WTC11 (cell line): ENCODE measurements around the gene LGR4. TPM values are rescaled to one million over a fixed set of nuclear protein-coding genes. Genes with fewer than 3 reads are reported as not detected.

Experiments used
- ATAC-seq: fragments of 200-7000 bp; cut with Tn5 transposase; 2 replicates; pipeline ENCODE4 v1.10.0; 2021; ENCODE audit warnings: mild to moderate bottlenecking, moderate library complexity
- CTCF ChIA-PET: fragments of 300-600 bp; sonication (Branson Sonifier 250); formaldehyde crosslinking; loops from one replicate; lab custom pipeline; 2021; ENCODE audit warnings: antibody characterized with exemption; lab: Charles Lee
- POLR2A ChIA-PET: fragments of 350-600 bp; sonication (Branson Sonifier 250); formaldehyde crosslinking; loops from one replicate; lab custom pipeline; 2021; ENCODE audit warnings: antibody characterized with exemption; lab: Charles Lee
- DNase-seq: peaks from one replicate; pipeline ENCODE4 v3.0.0; 2021; ENCODE audit warnings: low spot score
- H3K27ac Mint-ChIP-seq: 2 replicates; pipeline ENCODE4 v1.8.0; 2021; ENCODE audit warnings: mixed read lengths
- H3K27me3 Mint-ChIP-seq: 2 replicates; pipeline ENCODE4 v1.8.0; 2021; ENCODE audit warnings: low read depth, mild to moderate bottlenecking, moderate library complexity, mixed read lengths
- H3K36me3 Mint-ChIP-seq: 2 replicates; pipeline ENCODE4 v1.8.0; 2021; ENCODE audit warnings: mixed read lengths
- H3K4me1 Mint-ChIP-seq: 2 replicates; pipeline ENCODE4 v1.8.0; 2022; ENCODE audit warnings: mixed read lengths
- H3K4me3 Mint-ChIP-seq: 2 replicates; pipeline ENCODE4 v1.8.0; 2021; ENCODE audit warnings: mild to moderate bottlenecking, moderate library complexity, mixed read lengths
- H3K9me3 Mint-ChIP-seq: 2 replicates; pipeline ENCODE4 v1.8.0; 2021; ENCODE audit warnings: mixed read lengths
- ERG ChIP-seq: fragments of 250-450 bp; sonication (Bioruptor Pico); IDR thresholded peaks from 2 replicates; pipeline ENCODE4 v1.8.0; 2021; ENCODE audit warnings: mild to moderate bottlenecking
- FOXJ3 ChIP-seq: sonication (generic); formaldehyde crosslinking; IDR thresholded peaks from 2 replicates; pipeline ENCODE4 v1.9.0; 2021; ENCODE audit warnings: missing genetic modification reagents, mild to moderate bottlenecking, borderline replicate concordance
- FOXK1 ChIP-seq: sonication (generic); formaldehyde crosslinking; IDR thresholded peaks from 2 replicates; pipeline ENCODE4 v1.8.0; 2022; ENCODE audit warnings: mild to moderate bottlenecking, moderate library complexity, missing genetic modification reagents
- GABPB1 ChIP-seq: sonication (generic); formaldehyde crosslinking; IDR thresholded peaks from 2 replicates; pipeline ENCODE4 v1.8.1; 2023; ENCODE audit warnings: mild to moderate bottlenecking, missing genetic modification reagents
- GTF2I ChIP-seq: fragments of 250-450 bp; sonication (Bioruptor Pico); conservative IDR thresholded peaks from 2 replicates; pipeline ENCODE4 v1.4.0; 2021; ENCODE audit warnings: mild to moderate bottlenecking
- IRF2 ChIP-seq: sonication (generic); formaldehyde crosslinking; IDR thresholded peaks from 2 replicates; pipeline ENCODE4 v1.8.0; 2022; ENCODE audit warnings: low read depth, missing genetic modification reagents, borderline replicate concordance
- JAZF1 ChIP-seq: fragments of 250-450 bp; sonication (Bioruptor Pico); IDR thresholded peaks from 2 replicates; pipeline ENCODE4 v1.9.0; 2021; ENCODE audit warnings: moderate library complexity, mild to moderate bottlenecking, inconsistent platforms
- PRRX2 ChIP-seq: fragments of 250-450 bp; sonication (Bioruptor Pico); IDR thresholded peaks from 2 replicates; pipeline ENCODE4 v1.8.0; 2021; ENCODE audit warnings: mild to moderate bottlenecking
- RELA ChIP-seq: sonication (generic); formaldehyde crosslinking; IDR thresholded peaks from 2 replicates; pipeline ENCODE4 v1.8.1; 2022; ENCODE audit warnings: missing genetic modification reagents, mild to moderate bottlenecking, borderline replicate concordance
- TCF7 ChIP-seq: sonication (generic); formaldehyde crosslinking; IDR thresholded peaks from 2 replicates; pipeline ENCODE4 v1.8.0; 2022; ENCODE audit warnings: mild to moderate bottlenecking, low read depth, missing genetic modification reagents, moderate library complexity
- TEAD4 ChIP-seq: sonication (generic); formaldehyde crosslinking; IDR thresholded peaks from 2 replicates; pipeline ENCODE4 v1.8.0; 2022; ENCODE audit warnings: mild to moderate bottlenecking, missing genetic modification reagents
- TP53 ChIP-seq: sonication (generic); formaldehyde crosslinking; IDR thresholded peaks from 2 replicates; pipeline ENCODE4 v1.8.1; 2023; ENCODE audit warnings: mild to moderate bottlenecking, missing genetic modification reagents
- ZBTB43 ChIP-seq: sonication (generic); formaldehyde crosslinking; IDR thresholded peaks from 2 replicates; pipeline ENCODE4 v1.8.1; 2023; ENCODE audit warnings: mild to moderate bottlenecking, missing genetic modification reagents
- ZNF263 ChIP-seq: sonication (generic); formaldehyde crosslinking; IDR thresholded peaks from 2 replicates; pipeline ENCODE4 v1.8.1; 2022; ENCODE audit warnings: low read depth, mild to moderate bottlenecking, moderate library complexity, missing genetic modification reagents
- total RNA-seq: library from RNA; stranded (reverse); gene quantifications from 3 replicates; pipeline ENCODE4 v1.2.3, GENCODE V29; 2021
- TF ChIP-seq, protein P1 (sequence below): fragments of 250-450 bp; sonication (Bioruptor Pico); IDR thresholded peaks from 2 replicates; pipeline ENCODE4 v1.9.0; 2021; ENCODE audit warnings: mild to moderate bottlenecking
- TF ChIP-seq, protein P2 (sequence below): sonication (generic); formaldehyde crosslinking; IDR thresholded peaks from 2 replicates; pipeline ENCODE4 v1.8.0; 2022; ENCODE audit warnings: mild to moderate bottlenecking, missing genetic modification reagents
- TF ChIP-seq, protein P3 (sequence below): sonication (generic); formaldehyde crosslinking; IDR thresholded peaks from 2 replicates; pipeline ENCODE4 v1.8.1; 2022; ENCODE audit warnings: mild to moderate bottlenecking, missing genetic modification reagents, moderate library complexity, borderline replicate concordance
- TF ChIP-seq, protein P4 (sequence below): sonication (generic); formaldehyde crosslinking; IDR thresholded peaks from 2 replicates; pipeline ENCODE4 v1.8.0; 2022; ENCODE audit warnings: missing genetic modification reagents
- TF ChIP-seq, protein P5 (sequence below): sonication (generic); formaldehyde crosslinking; IDR thresholded peaks from 2 replicates; pipeline ENCODE4 v1.8.1; 2023; ENCODE audit warnings: mild to moderate bottlenecking, missing genetic modification reagents, borderline replicate concordance
- TF ChIP-seq, protein P6 (sequence below): sonication (generic); formaldehyde crosslinking; IDR thresholded peaks from 2 replicates; pipeline ENCODE4 v1.8.1; 2022; ENCODE audit warnings: low read depth, missing genetic modification reagents, borderline replicate concordance

The LGR4 gene
- total RNA-seq, 1 experiment from 2014 or later = 53.8 TPM

- TF ChIP-seq, protein P1, sequence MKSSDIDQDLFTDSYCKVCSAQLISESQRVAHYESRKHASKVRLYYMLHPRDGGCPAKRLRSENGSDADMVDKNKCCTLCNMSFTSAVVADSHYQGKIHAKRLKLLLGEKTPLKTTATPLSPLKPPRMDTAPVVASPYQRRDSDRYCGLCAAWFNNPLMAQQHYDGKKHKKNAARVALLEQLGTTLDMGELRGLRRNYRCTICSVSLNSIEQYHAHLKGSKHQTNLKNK = no peak
- TF ChIP-seq GABPB1 (CRISPR knock-in tag) (no peak), ZBTB43 (CRISPR knock-in tag) (no peak), FOXJ3 (CRISPR knock-in tag) (no peak), IRF2 (CRISPR knock-in tag) (no peak), PRRX2 (no peak), ERG (no peak), GTF2I (CRISPR knock-in tag) (no peak), ZNF263 (CRISPR knock-in tag) (no peak)
- TF ChIP-seq, protein P2, sequence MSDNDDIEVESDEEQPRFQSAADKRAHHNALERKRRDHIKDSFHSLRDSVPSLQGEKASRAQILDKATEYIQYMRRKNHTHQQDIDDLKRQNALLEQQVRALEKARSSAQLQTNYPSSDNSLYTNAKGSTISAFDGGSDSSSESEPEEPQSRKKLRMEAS (CRISPR knock-in tag) = no peak
- H3K4me1 Mint-ChIP-seq = peaks cover 59% of the 10 kb centered on the region
- H3K36me3 Mint-ChIP-seq = no peaks in the 10 kb centered on the region
- ChIA-PET POLR2A (no interaction called here), CTCF (interaction anchor here (1.9 to 2.3 kb wide), 2 partner anchors 46 to 69 kb away, joined by 4 to 11 read pairs; no protein-coding TSS in a partner anchor)
- H3K27me3 Mint-ChIP-seq = no peaks in the 10 kb centered on the region
- H3K27ac Mint-ChIP-seq = peak overlapping the region; percentile 83; the same call in 1 of the 2 replicates
- no peaks in the 10 kb centered on the region for H3K9me3 Mint-ChIP-seq
- no peak for DNase-seq
- H3K4me3 Mint-ChIP-seq = no peak overlapping the region
- ATAC-seq = peak; percentile 60; the same call in 1 of the 2 replicates
Measured at GRCh38 chr11:27416568-27417176, 55.9 kb downstream of the LGR4 start.

GRCh38 chr11:27414644-27415043 is 57.9 kb downstream of the LGR4 start:
- ChIA-PET POLR2A (interaction anchor here (0.9 kb wide), 1 partner anchor 58 kb away, joined by 4 read pairs; the partner anchor contains the start of gene LGR4), CTCF (interaction anchor here (1.3 to 2.6 kb wide), 4 partner anchors 30 to 118 kb away, joined by 6 to 12 read pairs (median 9); partner anchors contain the start of gene LGR4)
- no peaks in the 10 kb centered on the region for H3K9me3 Mint-ChIP-seq
- no peak for ATAC-seq
- H3K4me3 Mint-ChIP-seq = no peak overlapping the region
- no peaks in the 10 kb centered on the region for H3K27me3 Mint-ChIP-seq
- no peak overlapping the region; the same call in 1 of the 2 replicates for H3K27ac Mint-ChIP-seq
- H3K4me1 Mint-ChIP-seq = peaks cover 45% of the 10 kb centered on the region
- TF ChIP-seq, protein P3, sequence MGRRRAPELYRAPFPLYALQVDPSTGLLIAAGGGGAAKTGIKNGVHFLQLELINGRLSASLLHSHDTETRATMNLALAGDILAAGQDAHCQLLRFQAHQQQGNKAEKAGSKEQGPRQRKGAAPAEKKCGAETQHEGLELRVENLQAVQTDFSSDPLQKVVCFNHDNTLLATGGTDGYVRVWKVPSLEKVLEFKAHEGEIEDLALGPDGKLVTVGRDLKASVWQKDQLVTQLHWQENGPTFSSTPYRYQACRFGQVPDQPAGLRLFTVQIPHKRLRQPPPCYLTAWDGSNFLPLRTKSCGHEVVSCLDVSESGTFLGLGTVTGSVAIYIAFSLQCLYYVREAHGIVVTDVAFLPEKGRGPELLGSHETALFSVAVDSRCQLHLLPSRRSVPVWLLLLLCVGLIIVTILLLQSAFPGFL = no peak
- TF ChIP-seq, protein P4, sequence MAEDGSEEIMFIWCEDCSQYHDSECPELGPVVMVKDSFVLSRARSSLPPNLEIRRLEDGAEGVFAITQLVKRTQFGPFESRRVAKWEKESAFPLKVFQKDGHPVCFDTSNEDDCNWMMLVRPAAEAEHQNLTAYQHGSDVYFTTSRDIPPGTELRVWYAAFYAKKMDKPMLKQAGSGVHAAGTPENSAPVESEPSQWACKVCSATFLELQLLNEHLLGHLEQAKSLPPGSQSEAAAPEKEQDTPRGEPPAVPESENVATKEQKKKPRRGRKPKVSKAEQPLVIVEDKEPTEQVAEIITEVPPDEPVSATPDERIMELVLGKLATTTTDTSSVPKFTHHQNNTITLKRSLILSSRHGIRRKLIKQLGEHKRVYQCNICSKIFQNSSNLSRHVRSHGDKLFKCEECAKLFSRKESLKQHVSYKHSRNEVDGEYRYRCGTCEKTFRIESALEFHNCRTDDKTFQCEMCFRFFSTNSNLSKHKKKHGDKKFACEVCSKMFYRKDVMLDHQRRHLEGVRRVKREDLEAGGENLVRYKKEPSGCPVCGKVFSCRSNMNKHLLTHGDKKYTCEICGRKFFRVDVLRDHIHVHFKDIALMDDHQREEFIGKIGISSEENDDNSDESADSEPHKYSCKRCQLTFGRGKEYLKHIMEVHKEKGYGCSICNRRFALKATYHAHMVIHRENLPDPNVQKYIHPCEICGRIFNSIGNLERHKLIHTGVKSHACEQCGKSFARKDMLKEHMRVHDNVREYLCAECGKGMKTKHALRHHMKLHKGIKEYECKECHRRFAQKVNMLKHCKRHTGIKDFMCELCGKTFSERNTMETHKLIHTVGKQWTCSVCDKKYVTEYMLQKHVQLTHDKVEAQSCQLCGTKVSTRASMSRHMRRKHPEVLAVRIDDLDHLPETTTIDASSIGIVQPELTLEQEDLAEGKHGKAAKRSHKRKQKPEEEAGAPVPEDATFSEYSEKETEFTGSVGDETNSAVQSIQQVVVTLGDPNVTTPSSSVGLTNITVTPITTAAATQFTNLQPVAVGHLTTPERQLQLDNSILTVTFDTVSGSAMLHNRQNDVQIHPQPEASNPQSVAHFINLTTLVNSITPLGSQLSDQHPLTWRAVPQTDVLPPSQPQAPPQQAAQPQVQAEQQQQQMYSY (CRISPR knock-in tag) = no peak
- TF ChIP-seq FOXK1 = no peak
- no peak for TF ChIP-seq TCF7 (CRISPR knock-in tag)
- TF ChIP-seq, protein P5, sequence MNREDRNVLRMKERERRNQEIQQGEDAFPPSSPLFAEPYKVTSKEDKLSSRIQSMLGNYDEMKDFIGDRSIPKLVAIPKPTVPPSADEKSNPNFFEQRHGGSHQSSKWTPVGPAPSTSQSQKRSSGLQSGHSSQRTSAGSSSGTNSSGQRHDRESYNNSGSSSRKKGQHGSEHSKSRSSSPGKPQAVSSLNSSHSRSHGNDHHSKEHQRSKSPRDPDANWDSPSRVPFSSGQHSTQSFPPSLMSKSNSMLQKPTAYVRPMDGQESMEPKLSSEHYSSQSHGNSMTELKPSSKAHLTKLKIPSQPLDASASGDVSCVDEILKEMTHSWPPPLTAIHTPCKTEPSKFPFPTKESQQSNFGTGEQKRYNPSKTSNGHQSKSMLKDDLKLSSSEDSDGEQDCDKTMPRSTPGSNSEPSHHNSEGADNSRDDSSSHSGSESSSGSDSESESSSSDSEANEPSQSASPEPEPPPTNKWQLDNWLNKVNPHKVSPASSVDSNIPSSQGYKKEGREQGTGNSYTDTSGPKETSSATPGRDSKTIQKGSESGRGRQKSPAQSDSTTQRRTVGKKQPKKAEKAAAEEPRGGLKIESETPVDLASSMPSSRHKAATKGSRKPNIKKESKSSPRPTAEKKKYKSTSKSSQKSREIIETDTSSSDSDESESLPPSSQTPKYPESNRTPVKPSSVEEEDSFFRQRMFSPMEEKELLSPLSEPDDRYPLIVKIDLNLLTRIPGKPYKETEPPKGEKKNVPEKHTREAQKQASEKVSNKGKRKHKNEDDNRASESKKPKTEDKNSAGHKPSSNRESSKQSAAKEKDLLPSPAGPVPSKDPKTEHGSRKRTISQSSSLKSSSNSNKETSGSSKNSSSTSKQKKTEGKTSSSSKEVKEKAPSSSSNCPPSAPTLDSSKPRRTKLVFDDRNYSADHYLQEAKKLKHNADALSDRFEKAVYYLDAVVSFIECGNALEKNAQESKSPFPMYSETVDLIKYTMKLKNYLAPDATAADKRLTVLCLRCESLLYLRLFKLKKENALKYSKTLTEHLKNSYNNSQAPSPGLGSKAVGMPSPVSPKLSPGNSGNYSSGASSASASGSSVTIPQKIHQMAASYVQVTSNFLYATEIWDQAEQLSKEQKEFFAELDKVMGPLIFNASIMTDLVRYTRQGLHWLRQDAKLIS (CRISPR knock-in tag) = no peak
- no peak for TF ChIP-seq TEAD4 (CRISPR knock-in tag)
- TF ChIP-seq RELA (CRISPR knock-in tag) = no peak
- TF ChIP-seq TP53 (CRISPR knock-in tag) = no peak
- TF ChIP-seq JAZF1 (CRISPR knock-in tag) = no peak
- TF ChIP-seq, protein P6, sequence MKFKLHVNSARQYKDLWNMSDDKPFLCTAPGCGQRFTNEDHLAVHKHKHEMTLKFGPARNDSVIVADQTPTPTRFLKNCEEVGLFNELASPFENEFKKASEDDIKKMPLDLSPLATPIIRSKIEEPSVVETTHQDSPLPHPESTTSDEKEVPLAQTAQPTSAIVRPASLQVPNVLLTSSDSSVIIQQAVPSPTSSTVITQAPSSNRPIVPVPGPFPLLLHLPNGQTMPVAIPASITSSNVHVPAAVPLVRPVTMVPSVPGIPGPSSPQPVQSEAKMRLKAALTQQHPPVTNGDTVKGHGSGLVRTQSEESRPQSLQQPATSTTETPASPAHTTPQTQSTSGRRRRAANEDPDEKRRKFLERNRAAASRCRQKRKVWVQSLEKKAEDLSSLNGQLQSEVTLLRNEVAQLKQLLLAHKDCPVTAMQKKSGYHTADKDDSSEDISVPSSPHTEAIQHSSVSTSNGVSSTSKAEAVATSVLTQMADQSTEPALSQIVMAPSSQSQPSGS (CRISPR knock-in tag) = no peak
- H3K36me3 Mint-ChIP-seq = no peaks in the 10 kb centered on the region
- no peak for DNase-seq
